Esophagus squamous epithelium (tissue), 5 donors: ENCODE data around the gene POM121L12. TPM values are rescaled to one million over a fixed set of nuclear protein-coding genes. Genes with fewer than 3 reads are reported as not detected.

Experiments used
- DNase-seq: peaks from one replicate; lab custom pipeline; 2025; lab: John Stamatoyannopoulos, UW
- H3K27ac ChIP-seq, 4 donors: fragments of 200-600 bp; sonication (generic); one replicate each; pipeline ENCODE4 v1.5.1; 2016 to 2019; ENCODE audit warnings: mild to moderate bottlenecking in 1 of 4
- H3K27me3 ChIP-seq, 4 donors: fragments of 200-600 bp; sonication (generic); 1 replicate in 3 of 4; 2 replicates in 1 of 4; pipeline versions ENCODE4 v1.5.1 to v1.6.0; 2017 to 2021; ENCODE audit warnings: antibody characterized with exemption in 1 of 4
- H3K36me3 ChIP-seq, 3 donors: fragments of 200-600 bp; sonication (generic); one replicate each; pipeline ENCODE4 v1.5.1; 2016 to 2019
- H3K4me1 ChIP-seq, 3 donors: fragments of 200-600 bp; sonication (generic); one replicate each; pipeline ENCODE4 v1.5.1; 2017 to 2019
- H3K4me3 ChIP-seq, 4 donors: fragments of 200-600 bp; sonication (generic); 1 replicate in 3 of 4; 2 replicates in 1 of 4; pipeline ENCODE4 v1.5.1; 2016 to 2019; ENCODE audit warnings: mild to moderate bottlenecking in 2 of 4, moderate library complexity in 1 of 4
- H3K9me3 ChIP-seq, 3 donors: fragments of 200-600 bp; sonication (generic); one replicate each; pipeline ENCODE4 v1.5.1; 2016 to 2019
- CTCF ChIP-seq, 6 experiments: fragments of 450-650 bp in 4 of 6; fragments of 200-600 bp in 2 of 6; sonication (generic) in 2 of 6; IDR thresholded peaks; one replicate each; pipeline ENCODE4 v1.5.1; 2016 to 2019; ENCODE audit warnings: antibody characterized with exemption in 6 of 6, mild to moderate bottlenecking in 4 of 6, moderate library complexity in 4 of 6
- POLR2A ChIP-seq, 4 donors: fragments of 450-650 bp; IDR thresholded peaks; one replicate each; pipeline ENCODE4 v1.6.1; 2017; ENCODE audit warnings: antibody characterized with exemption in 4 of 4, mild to moderate bottlenecking in 4 of 4, moderate library complexity in 3 of 4
- WGBS, 2 donors: methylation state at CpG; one replicate each; pipeline ENCODE4 v1.1.5; 2018; 5-methylcytosine and 5-hydroxymethylcytosine counted together
- intact Hi-C: fragments of 100-400 bp; cut with DNase I; formaldehyde crosslinking; loops from one replicate; pipeline ENCODE4 v1.15.0; 2022
- total RNA-seq, 4 donors: library from RNA; depleted of rRNA; stranded (reverse); fragments of >200 nt; gene quantifications; one replicate each; pipeline ENCODE4 v1.1.0, GENCODE V29; 2016
- donor health status: DM: yes; HTN: yes; CAD: no.

Gene POM121L12
- total RNA-seq, 4 donors from 2014 or later: not detected

- H3K4me1 ChIP-seq: no peaks in the 10 kb centered on the region
- H3K36me3 ChIP-seq: no peaks in the 10 kb centered on the region
- no peak overlapping the region for H3K4me3 ChIP-seq
- no peak overlapping the region for H3K27ac ChIP-seq
- no peak for DNase-seq
- H3K27me3 ChIP-seq: no peaks in the 10 kb centered on the region
- intact Hi-C loops: no loop called here
- no peak for TF ChIP-seq CTCF (IDR thresholded peaks at IDR 0.05)
- no peak for TF ChIP-seq POLR2A (IDR thresholded peaks at IDR 0.05)
- 75 to 85% methylated on average over 2 of the region's 2 CpGs for WGBS, 2 donors
- no peaks in the 10 kb centered on the region for H3K9me3 ChIP-seq
These were observed 33.2 kb downstream of the POM121L12 start for GRCh38 chr7:53068673-53069072.

DNA sequence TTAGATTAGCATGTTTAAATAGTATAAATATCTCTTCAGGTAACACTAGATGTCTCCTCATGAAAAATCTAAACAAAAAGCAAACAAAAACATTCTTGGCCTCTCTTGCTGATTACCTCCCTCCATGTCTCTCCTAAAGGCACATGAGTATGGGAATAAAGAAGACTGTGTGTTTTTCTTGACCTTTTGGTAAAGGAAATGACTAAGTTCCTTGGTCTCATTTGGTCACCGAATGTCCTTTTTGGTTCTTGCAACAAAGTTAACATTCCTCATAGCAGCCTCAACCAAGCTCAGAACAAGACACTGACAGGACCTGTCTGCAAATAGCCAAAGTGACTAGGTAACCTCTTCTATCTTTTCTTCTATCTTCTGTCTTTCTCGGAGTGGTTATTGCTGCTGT, 35.5 kb downstream of the POM121L12 start:
- H3K4me3 ChIP-seq: no peak overlapping the region
- intact Hi-C loops: no loop called here
- H3K9me3 ChIP-seq: no peaks in the 10 kb centered on the region
- no peaks in the 10 kb centered on the region for H3K4me1 ChIP-seq
- no peak for DNase-seq
- no peak overlapping the region for H3K27ac ChIP-seq
- no peaks in the 10 kb centered on the region for H3K36me3 ChIP-seq
- WGBS, 2 donors: 68 to 72% methylated on average over 2 of the region's 2 CpGs
- H3K27me3 ChIP-seq: no peaks in the 10 kb centered on the region
- no peak for TF ChIP-seq CTCF (IDR thresholded peaks at IDR 0.05)
- no peak for TF ChIP-seq POLR2A (IDR thresholded peaks at IDR 0.05)
